Fibroblast of lung (primary cell): ENCODE data around the gene KCNQ4. TPM values are rescaled to one million over a fixed set of nuclear protein-coding genes. Genes with fewer than 3 reads are reported as not detected.

ENCODE experiments used
- DNase-seq, 2 donors: peaks; one replicate each; pipeline versions ENCODE4 v3.0.0 to v3.0.0-alpha.2; 2010; ENCODE audit warnings: low read depth in 2 of 2
- H2AFZ ChIP-seq: 2 replicates; pipeline ENCODE4 v1.5.1; 2012; ENCODE audit warnings: low read length, control low read depth, inconsistent platforms
- H3K27ac ChIP-seq: 2 replicates; pipeline ENCODE4 v1.5.1; 2011; ENCODE audit warnings: low read length, control low read depth; ENCODE audit not compliant: insufficient read depth
- H3K27me3 ChIP-seq: 2 replicates; pipeline ENCODE4 v1.5.1; 2011; ENCODE audit warnings: mild to moderate bottlenecking, low read length; ENCODE audit not compliant: control insufficient read depth, insufficient read depth
- H3K36me3 ChIP-seq: 2 replicates; pipeline ENCODE4 v1.5.1; 2011; ENCODE audit warnings: low read length; ENCODE audit not compliant: control insufficient read depth, insufficient read depth
- H3K4me1 ChIP-seq: 2 replicates; pipeline ENCODE4 v1.5.1; 2011; ENCODE audit warnings: low read length; ENCODE audit not compliant: control insufficient read depth, insufficient read depth; ENCODE audit errors: extremely low read depth
- H3K4me2 ChIP-seq: 2 replicates; pipeline ENCODE4 v1.5.1; 2011; ENCODE audit warnings: low read length, control low read depth; ENCODE audit not compliant: insufficient read depth; ENCODE audit errors: extremely low read depth
- H3K4me3 ChIP-seq, 4 experiments: fragments of 200-600 bp in 1 of 4; sonication (generic) in 1 of 4; replicated peaks in 1 of 4; 2 replicates each; pipeline ENCODE4 v1.5.1; 2011 to 2016; ENCODE audit warnings: low read length in 4 of 4, low read depth in 3 of 4, mild to moderate bottlenecking in 3 of 4, control low read depth in 2 of 4, inconsistent platforms in 1 of 4, mixed read lengths in 1 of 4; ENCODE audit not compliant: insufficient read depth in 1 of 4; ENCODE audit errors: control extremely low read depth in 1 of 4
- H3K79me2 ChIP-seq: 2 replicates; pipeline ENCODE4 v1.5.1; 2012; ENCODE audit warnings: mild to moderate bottlenecking, low read length, inconsistent platforms; ENCODE audit not compliant: control insufficient read depth, insufficient read depth
- H3K9ac ChIP-seq: 2 replicates; pipeline ENCODE4 v1.5.1; 2011; ENCODE audit warnings: mild to moderate bottlenecking, low read length, control low read depth; ENCODE audit not compliant: insufficient read depth
- H3K9me3 ChIP-seq: 2 replicates; pipeline ENCODE4 v1.5.1; 2012; ENCODE audit warnings: low read depth, low read length; ENCODE audit not compliant: control insufficient read depth, insufficient read depth
- H4K20me1 ChIP-seq: 2 replicates; pipeline ENCODE4 v1.5.1; 2011; ENCODE audit warnings: low read length; ENCODE audit not compliant: control insufficient read depth, insufficient read depth; ENCODE audit errors: extremely low read depth
- CTCF ChIP-seq, 2 donors: IDR thresholded peaks in 1 of 2; conservative IDR thresholded peaks in 1 of 2; 1 replicate in 1 of 2; 2 replicates in 1 of 2; pipeline ENCODE4 v1.5.1; 2011 to 2012; ENCODE audit warnings: low read length in 2 of 2, control low read depth in 1 of 2, inconsistent platforms in 1 of 2, low read depth in 1 of 2, mild to moderate bottlenecking in 1 of 2
- EZH2 ChIP-seq: IDR thresholded peaks from 2 replicates; pipeline ENCODE4 v1.5.1; 2012; ENCODE audit warnings: low read length, control low read depth, mild to moderate bottlenecking; ENCODE audit errors: missing control alignments
- polyA plus RNA-seq, 2 donors: library from polyadenylated mRNA; depleted of rRNA in 1 of 2; stranded (reverse) in 1 of 2; unstranded in 1 of 2; fragments of >200 nt; gene quantifications; 2 replicates each; pipeline ENCODE4 v1.2.1, GENCODE V29; 2011 to 2012; ENCODE audit warnings: missing spikeins in 1 of 2
- total RNA-seq: library from RNA; depleted of rRNA; stranded (reverse); fragments of >200 nt; gene quantifications from 2 replicates; pipeline ENCODE4 v1.2.1, GENCODE V29; 2014

KCNQ4 gene
- total and polyA plus RNA-seq, 2 donors (not counting 1 experiment from before 2014, with no cell fraction given): under 0.01 to 0.03 TPM

DNA sequence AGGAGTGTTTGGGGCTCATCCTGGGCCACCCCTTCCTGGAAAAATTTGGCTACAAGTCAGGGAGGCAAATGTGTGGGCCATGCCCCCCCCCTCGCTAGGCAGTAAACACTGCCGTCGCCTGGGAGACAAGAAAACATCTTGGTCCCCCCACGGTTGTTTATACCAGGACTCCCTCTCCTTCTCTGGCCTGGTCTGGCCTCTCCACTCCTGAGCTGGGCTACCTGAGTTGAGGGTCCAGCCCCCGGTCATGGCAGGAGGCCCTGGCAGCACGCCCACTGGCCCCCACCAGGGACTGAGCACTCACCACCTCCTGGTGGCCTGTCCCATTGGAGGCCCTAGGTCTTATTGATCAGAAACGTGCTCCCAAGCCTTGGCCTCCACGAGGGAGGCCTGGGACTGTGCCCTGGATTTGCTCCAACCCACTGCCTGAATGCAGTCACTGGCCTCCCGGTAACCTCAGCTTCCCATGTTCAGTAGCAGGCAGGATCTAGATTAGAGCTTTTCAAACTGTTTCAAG is 15.8 kb downstream of the KCNQ4 start:
- no peak overlapping the region for H2AFZ ChIP-seq
- peak; percentile 46 to 48 for DNase-seq
- no peaks in the 10 kb centered on the region for H3K79me2 ChIP-seq

DNA sequence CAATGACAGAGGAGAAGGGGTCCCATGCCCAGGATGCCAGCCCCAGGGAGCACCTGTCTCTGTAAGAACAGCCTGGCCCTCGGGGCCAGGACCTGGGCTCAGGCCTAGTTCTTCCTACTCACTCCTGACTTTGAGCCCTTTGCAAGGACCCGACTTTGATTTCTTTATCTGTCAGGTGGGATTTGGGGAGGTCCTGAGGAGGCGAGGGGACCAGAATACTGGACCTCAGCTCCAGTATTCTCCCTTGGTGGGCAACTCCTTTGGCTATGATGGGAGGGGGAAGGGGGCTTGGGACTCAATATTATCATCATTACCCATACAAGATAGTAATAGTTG is 18.1 kb downstream of the KCNQ4 start:
- Histone ChIP-seq H3K4me1 (peaks cover 4% of the 10 kb centered on the region), H3K79me2 (no peaks in the 10 kb centered on the region), H3K9me3 (no peaks in the 10 kb centered on the region), H2AFZ (no peak overlapping the region), H3K27me3 (peaks cover 9% of the 10 kb centered on the region), H3K4me3 (peak overlapping the region; percentile 40 to 60 (median 46)), H3K36me3 (no peaks in the 10 kb centered on the region), H3K27ac (no peak overlapping the region), H3K9ac (peak overlapping the region; percentile 55), H3K4me2 (peak overlapping the region; percentile 76), H4K20me1 (no peaks in the 10 kb centered on the region)
- TF ChIP-seq CTCF (conservative IDR thresholded peaks at IDR 0.05 in 1 of 2, IDR thresholded peaks at IDR 0.05 in 1 of 2; ENCODE audit: low read depth in 1 of 2, low read length in 2 of 2) (no peak), EZH2 (no peak)
- no peak for DNase-seq

More for the DNA sequence above, 15.8 kb downstream of the KCNQ4 start:
- Histone ChIP-seq H3K27ac (no peak overlapping the region), H4K20me1 (no peaks in the 10 kb centered on the region), H3K9me3 (no peaks in the 10 kb centered on the region), H3K27me3 (peaks cover 7% of the 10 kb centered on the region), H3K9ac (no peak overlapping the region), H3K4me1 (peaks cover 4% of the 10 kb centered on the region), H3K36me3 (no peaks in the 10 kb centered on the region), H3K4me3 (no peak overlapping the region), H3K4me2 (no peak overlapping the region)
- no peak for TF ChIP-seq CTCF (conservative IDR thresholded peaks at IDR 0.05 in 1 of 2, IDR thresholded peaks at IDR 0.05 in 1 of 2; ENCODE audit: low read depth in 1 of 2, low read length in 2 of 2)
- no peak for TF ChIP-seq EZH2

DNA sequence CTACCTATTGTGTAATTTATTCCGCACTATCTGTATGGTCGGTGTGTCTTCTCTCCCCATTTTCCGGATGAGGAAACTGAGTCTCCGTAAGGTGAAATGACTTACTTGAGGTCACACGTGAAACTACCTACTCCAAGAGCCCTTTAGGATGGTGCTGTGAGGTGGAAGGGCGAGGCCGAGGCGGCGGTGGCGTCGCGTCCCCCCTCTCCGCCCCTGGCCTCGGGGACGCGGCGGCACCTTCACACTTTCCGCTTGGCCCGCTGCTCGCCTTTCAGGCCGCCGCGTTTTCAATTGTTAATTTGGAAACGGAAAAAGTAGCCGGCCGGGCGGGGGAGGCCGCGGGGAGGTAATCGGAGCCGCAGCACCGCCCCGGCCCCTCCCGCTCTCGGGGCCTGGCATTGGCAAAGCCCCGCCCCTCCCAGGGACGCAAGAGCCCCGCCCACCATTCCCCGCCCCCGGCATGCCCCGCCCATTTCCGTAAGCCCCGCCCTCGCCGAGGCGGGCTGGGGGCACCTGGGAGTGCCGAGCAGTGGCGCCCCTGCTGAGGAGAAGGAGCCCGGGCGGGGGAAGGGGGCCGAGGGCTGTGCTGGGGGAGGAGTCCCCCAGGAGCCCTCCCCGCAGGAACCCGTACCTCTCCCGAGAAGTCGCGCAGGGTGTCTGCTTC is 18.6 kb downstream of the KCNQ4 start:
- peak; percentile 67 to 75 for DNase-seq
- peak overlapping the region; percentile 55 for H3K9ac ChIP-seq

More for the DNA sequence above, 18.6 kb downstream of the KCNQ4 start:
- peaks cover 4% of the 10 kb centered on the region for H3K4me1 ChIP-seq
- H3K4me2 ChIP-seq: peak overlapping the region; percentile 76
- H3K4me3 ChIP-seq: peak overlapping the region; percentile 40 to 60 (median 46)
- no peak overlapping the region for H3K27ac ChIP-seq
- H4K20me1 ChIP-seq: no peaks in the 10 kb centered on the region
- no peaks in the 10 kb centered on the region for H3K79me2 ChIP-seq
- no peaks in the 10 kb centered on the region for H3K36me3 ChIP-seq
- TF ChIP-seq CTCF (conservative IDR thresholded peaks at IDR 0.05 in 1 of 2, IDR thresholded peaks at IDR 0.05 in 1 of 2; ENCODE audit: low read depth in 1 of 2, low read length in 2 of 2): no peak
- TF ChIP-seq EZH2: no peak
- H2AFZ ChIP-seq: peak overlapping the region; percentile 25
- no peaks in the 10 kb centered on the region for H3K9me3 ChIP-seq
- H3K27me3 ChIP-seq: peaks cover 9% of the 10 kb centered on the region
